ENCODE results near the gene DDI1. TPM values are rescaled to one million over a fixed set of nuclear protein-coding genes. Genes with fewer than 3 reads are reported as not detected.

The DDI1 gene
- not detected in 2 replicates for total RNA-seq

GRCh38 chr11:104036588-104036987 is at the start of gene DDI1:
TSS of gene DDI1 (plus strand) at chr11:104036640. CDS start at chr11:104036823, 183 bp downstream.

Other genes starting within 250 kb of the DDI1 start
- 14.5 and 16.1 TPM in 2 replicates for gene PDGFD, start 127.5 kb downstream of the DDI1 start, total RNA-seq